Breast epithelium (tissue), 3 donors: Measurements from ENCODE around the gene BABAM1.

ENCODE experiments used
- CTCF ChIP-seq, 3 donors: fragments of 450-650 bp; IDR thresholded peaks; one replicate each; pipeline ENCODE4 v1.5.1; 2016 to 2017; ENCODE audit warnings: antibody characterized with exemption in 3 of 3, mild to moderate bottlenecking in 3 of 3, moderate library complexity in 3 of 3
- POLR2AphosphoS5 ChIP-seq, 3 donors: sonication (generic); formaldehyde crosslinking; IDR thresholded peaks; one replicate each; pipeline ENCODE4 v1.6.1; 2017; ENCODE audit warnings: antibody characterized with exemption in 3 of 3

DNA sequence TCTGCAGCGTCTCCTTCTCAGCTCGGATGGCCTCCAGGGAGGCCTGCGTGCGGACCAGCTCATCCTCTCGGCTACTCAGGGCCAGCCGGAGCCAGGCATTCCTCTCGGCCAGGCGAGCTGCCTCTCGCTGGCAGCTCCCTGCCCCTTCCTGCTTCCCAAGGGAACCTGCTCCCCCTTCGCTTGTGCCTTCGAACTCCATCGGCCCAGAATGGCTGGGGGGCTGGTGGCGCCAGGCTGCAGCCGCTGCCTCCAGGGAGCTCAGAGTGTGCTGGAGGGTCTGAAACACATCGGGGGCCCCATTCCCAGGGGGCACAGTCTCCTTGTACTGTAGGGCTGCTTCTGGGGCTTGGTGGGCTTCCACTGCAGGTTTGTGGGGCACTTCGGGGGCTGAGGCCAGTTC lies 4.7 kb upstream of the BABAM1 start:
- TF ChIP-seq CTCF (IDR thresholded peaks at IDR 0.05), result no peak
- no peak for TF ChIP-seq POLR2AphosphoS5 (IDR thresholded peaks at IDR 0.05)
